ENCODE data around the gene OR5B2.
"Not testable (repeated sequence)": the region's sequence is repeated elsewhere in the genome, so short reads cannot be mapped to it uniquely, and the experiment has no call there.

Gene OR5B2

GRCh38 chr11:58428021-58428420 is at the start of gene OR5B2:
Gene OR5B2 (minus strand): TSS chr11:58428121. CDS start chr11:58423261, 4,860 bp downstream.
- no peak for DNase-seq

- no peak for DNase-seq
Observed at GRCh38 chr11:58471892-58472291, 44.0 kb upstream of the OR5B2 start.

GRCh38 chr11:58466293-58466692 is 38.4 kb upstream of the OR5B2 start:
- no peak for DNase-seq

- no peak for DNase-seq
Observed at GRCh38 chr11:58465690-58466089, 37.8 kb upstream of the OR5B2 start.

GRCh38 chr11:58451585-58451984 is 23.7 kb upstream of the OR5B2 start:
- DNase-seq = no peak

- DNase-seq = no peak
Observed at GRCh38 chr11:58446294-58446693, 18.4 kb upstream of the OR5B2 start.

- no peak for DNase-seq
Observed at GRCh38 chr11:58444300-58444699, 16.4 kb upstream of the OR5B2 start.

- no peak for DNase-seq
Observed at GRCh38 chr11:58442136-58442535, 14.2 kb upstream of the OR5B2 start, which contains the start of gene OR5B12. Gene OR5B12 (minus strand): TSS chr11:58442236. CDS start chr11:58440151, 2,085 bp downstream.

GRCh38 chr11:58438486-58438885 is 10.6 kb upstream of the OR5B2 start:
- no peak for DNase-seq

GRCh38 chr11:58434217-58434616 is 6.3 kb upstream of the OR5B2 start:
- DNase-seq = no peak

- no peak for DNase-seq
Observed at GRCh38 chr11:58433638-58434203, 5.8 kb upstream of the OR5B2 start.

- DNase-seq = no peak
Observed at GRCh38 chr11:58429273-58429672, 1.4 kb upstream of the OR5B2 start.

- no peak for DNase-seq
Observed at GRCh38 chr11:58406774-58407173, 21.1 kb downstream of the OR5B2 start, which contains the start of gene OR5B3. Gene OR5B3 (minus strand): TSS chr11:58406874. CDS start chr11:58403409, 3,465 bp downstream.

GRCh38 chr11:58399622-58400021 is 28.3 kb downstream of the OR5B2 start:
- not testable (repeated sequence) for DNase-seq

- no peak for DNase-seq
Observed at GRCh38 chr11:58395581-58395980, 32.3 kb downstream of the OR5B2 start.

GRCh38 chr11:58394195-58394594 is 33.7 kb downstream of the OR5B2 start:
- no peak for DNase-seq

- DNase-seq = no peak
Observed at GRCh38 chr11:58392746-58393145, 35.2 kb downstream of the OR5B2 start.

GRCh38 chr11:58391879-58392278 is 36.0 kb downstream of the OR5B2 start:
- no peak for DNase-seq

- no peak for DNase-seq
Observed at GRCh38 chr11:58390551-58391063, 37.3 kb downstream of the OR5B2 start.

Data from anterior cingulate cortex (tissue), 58 donors.